Epidermal melanocyte (primary cell): ENCODE measurements around the gene UVRAG.

Experiments used
- DNase-seq: peaks from one replicate; pipeline ENCODE4 v3.0.0; 2011; ENCODE audit warnings: low spot score; ENCODE audit not compliant: insufficient read length

Gene UVRAG

GRCh38 chr11:75814677-75815344, at the start of gene UVRAG:
Gene UVRAG, plus strand, starts transcription at chr11:75815210. Its CDS starts 198 bp downstream, at chr11:75815408.
- DNase-seq: peak; percentile 99

GRCh38 chr11:75766443-75767227, 48.4 kb upstream of the UVRAG start:
- no peak for DNase-seq

- no peak for DNase-seq
These were observed 47.8 kb upstream of the UVRAG start for GRCh38 chr11:75767228-75767572.

DNA sequence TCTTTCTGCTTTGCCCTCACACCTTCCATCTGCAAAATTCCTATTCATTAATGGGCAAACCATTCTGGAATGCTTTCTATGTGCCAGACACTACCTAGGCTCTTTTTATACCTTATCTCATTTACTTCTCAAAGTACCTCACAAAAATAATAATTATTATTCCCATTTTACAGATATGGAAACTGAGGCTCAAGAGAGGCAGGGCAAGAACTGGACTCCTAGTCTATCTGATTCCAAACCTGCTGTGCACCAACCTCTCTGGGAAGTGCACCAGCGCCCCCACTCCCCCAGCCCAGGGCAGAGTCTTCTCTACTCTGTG, 47.3 kb upstream of the UVRAG start:
- DNase-seq: no peak

DNA sequence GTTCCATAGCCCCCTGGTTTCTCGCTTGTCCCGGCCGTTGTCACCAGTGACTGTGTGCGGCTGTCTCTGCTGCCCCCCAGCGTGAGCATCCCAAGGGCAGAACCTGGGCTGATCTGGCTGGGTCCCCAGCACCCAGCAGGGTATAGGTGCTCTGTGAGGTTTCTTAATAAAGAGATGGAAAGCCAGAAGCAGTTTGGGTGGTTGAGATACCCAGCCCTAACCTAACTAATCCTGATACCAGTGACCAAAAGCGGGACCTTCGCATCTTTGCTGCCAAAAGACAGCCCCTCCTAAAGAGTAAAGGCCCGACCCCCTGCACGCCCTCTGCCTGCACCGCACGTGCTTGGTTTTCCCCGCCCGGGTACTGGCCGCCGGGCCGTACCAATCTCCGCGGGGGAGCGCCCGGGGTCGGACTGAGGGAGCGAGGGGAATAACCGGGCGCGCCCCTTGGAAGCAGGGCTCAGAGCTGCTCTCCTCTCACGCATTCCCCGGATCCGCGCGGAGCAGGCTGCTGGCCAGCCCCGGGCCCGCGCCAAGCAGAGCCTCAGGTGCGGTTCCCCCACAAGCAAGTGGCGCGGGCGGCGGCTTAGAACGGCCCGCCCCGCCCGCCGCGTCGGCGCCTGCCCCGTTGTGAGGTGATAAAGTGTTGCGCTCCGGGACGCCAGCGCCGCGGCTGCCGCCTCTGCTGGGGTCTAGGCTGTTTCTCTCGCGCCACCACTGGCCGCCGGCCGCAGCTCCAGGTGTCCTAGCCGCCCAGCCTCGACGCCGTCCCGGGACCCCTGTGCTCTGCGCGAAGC, 46.7 kb upstream of the UVRAG start, which contains the start of gene DGAT2:
TSS of gene DGAT2 (plus strand) at position 667 of the 797 bp plus-strand sequence. CDS start 214 bp downstream, outside the sequence.
- peak; percentile 44 for DNase-seq

DNA sequence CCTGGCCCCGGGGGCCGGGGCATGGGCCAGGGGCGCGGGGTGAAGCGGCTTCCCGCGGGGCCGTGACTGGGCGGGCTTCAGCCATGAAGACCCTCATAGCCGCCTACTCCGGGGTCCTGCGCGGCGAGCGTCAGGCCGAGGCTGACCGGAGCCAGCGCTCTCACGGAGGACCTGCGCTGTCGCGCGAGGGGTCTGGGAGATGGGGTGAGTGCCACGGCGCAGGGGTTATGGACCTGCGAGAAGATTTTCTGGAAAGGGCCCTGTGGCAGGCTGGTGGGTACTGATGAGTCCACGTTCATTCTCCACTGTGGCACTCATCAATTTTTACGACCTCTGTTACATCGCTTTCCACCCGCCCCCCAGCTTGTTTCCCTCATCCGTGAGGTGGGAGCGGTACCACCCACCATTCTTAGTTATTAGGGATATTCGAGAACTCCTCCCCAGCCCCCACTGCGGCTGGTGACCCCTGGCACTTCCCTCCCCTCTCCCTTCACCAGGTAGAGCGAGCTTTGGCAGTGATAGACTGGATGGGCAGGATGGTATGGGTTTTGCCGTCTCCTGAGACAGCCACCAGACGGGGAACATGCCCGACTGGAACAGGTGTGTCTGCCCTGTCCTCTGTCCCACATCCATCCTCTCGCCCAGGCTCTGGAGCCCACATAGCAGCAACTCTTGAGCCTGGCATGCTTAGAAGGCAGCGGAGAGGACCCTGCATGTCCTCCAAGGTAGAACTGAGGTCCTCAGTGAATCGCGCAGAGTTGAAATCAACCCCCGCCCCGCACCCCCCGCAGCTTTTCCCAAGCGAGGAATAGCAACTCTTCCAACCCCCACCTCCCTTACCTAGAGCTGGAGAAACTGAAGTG, 45.9 kb upstream of the UVRAG start:
- DNase-seq: no peak

DNA sequence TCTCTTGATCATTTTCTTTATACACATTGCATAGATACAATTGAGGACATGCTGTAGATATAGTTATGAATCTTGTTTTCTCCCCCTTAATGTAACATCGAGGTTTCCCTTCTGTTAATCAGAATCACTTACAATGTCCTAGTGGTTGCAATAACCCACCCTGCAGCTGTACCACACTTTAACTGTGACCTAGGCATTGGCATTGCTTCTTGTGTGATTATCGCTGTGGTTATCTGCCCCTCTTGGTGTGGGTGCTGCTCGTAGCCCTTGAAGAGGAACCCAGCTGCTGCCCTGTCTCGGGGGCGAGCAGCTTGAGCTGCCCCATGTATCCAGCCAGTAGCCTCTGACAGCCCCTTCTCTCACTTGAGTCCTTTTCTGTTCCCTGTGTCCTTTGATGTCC, 44.9 kb upstream of the UVRAG start:
- no peak for DNase-seq

GRCh38 chr11:75771646-75772410, 43.2 kb upstream of the UVRAG start:
- no peak for DNase-seq

- no peak for DNase-seq
These were observed 41.2 kb upstream of the UVRAG start for GRCh38 chr11:75773595-75774353.

DNA sequence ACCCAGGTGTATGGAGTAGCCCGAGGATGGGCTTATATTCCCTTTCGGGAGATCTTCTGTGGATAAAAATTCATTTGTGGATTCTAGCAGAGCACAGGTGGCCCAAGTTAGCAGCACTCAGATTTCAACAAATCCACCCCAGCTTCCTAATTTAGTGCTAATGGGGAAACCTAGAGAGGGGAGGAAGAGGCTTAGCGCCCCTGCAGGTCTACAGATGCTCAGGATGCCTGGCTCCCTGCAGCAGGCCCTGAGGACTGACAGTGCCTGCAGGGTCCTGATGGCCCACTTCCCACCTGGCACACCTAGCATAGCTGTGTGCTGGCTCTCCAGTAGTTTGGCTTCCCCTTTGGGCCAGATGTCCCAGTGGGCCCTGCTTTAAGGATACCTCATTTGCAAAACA, 40.0 kb upstream of the UVRAG start:
- DNase-seq: no peak

GRCh38 chr11:75776546-75776945, 38.5 kb upstream of the UVRAG start:
- DNase-seq: no peak

GRCh38 chr11:75777461-75778110, 37.4 kb upstream of the UVRAG start:
- DNase-seq: no peak

- DNase-seq: no peak
These were observed 36.0 kb upstream of the UVRAG start for GRCh38 chr11:75778962-75779361.

GRCh38 chr11:75779960-75780359, 35.0 kb upstream of the UVRAG start:
- DNase-seq: no peak

GRCh38 chr11:75780888-75781287, 34.1 kb upstream of the UVRAG start:
- no peak for DNase-seq

- DNase-seq: no peak
These were observed 33.7 kb upstream of the UVRAG start for GRCh38 chr11:75781296-75781695.

DNA sequence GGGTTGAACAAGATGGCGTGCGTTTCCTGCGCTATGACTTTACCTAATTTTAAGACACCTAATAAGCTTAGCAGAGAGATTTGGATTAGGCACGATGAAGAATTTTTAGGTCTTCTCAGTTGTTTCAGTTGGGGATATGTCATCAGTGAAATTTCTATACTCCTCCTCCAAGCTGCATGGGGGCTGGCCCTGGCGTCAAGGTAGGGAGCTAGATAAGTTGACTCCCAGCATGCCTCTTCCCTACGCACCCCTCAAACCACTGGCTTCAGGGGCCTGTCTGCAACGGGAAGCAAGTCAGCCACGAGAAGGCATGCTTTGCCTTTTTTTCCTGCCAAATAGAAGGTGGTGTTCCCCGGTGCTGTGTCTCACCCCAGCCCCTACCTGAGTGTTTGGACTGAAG, 33.2 kb upstream of the UVRAG start:
- DNase-seq: no peak

DNA sequence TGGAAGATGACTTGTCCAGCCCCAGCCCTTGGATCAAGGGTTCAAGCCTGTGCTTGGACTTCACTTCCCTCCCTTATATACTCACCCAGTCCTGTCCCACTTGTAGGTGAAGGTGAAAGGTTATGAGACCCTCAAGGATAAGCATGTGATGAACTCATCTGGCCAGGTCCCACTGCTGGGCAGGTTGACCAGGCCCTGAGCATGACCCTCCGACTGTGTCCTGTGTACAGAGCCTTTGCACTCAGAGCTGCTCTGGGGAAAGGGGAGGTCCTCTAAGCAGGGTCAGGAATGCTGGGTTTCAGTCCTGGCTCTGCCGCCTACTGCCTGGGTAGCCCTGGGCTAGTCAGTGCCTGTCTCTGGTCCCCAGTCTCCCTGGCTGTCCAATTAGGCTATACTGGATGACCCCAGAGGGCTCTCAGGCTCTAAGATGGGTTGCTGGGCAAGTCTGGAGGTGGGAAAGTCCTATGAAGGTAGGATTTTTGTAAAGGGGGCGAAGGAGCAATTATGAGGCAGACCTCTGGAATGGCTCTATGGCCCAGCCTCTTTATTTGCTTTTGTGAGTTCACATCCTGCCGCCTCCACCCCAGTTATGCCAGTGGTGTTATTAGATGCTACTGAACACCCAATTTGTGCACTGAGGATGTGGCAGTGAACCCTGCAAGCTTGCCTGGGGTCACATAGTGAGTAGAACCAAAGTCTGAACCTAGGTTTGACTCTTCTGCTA, 32.3 kb upstream of the UVRAG start:
- DNase-seq: no peak
